DND-41 (cell line): Measurements from ENCODE around the gene ZMYND11.

ENCODE experiments used
- CTCF ChIP-seq: IDR thresholded peaks from 2 replicates; pipeline ENCODE4 v1.5.1; 2012; ENCODE audit warnings: borderline replicate concordance, low read length, moderate library complexity, mild to moderate bottlenecking; ENCODE audit not compliant: poor library complexity, severe bottlenecking; ENCODE audit errors: extremely low read depth
- EZH2 ChIP-seq: IDR thresholded peaks from 3 replicates; pipeline ENCODE4 v1.6.1; 2012; ENCODE audit warnings: borderline replicate concordance, low read depth, mild to moderate bottlenecking, moderate library complexity, low read length, inconsistent platforms; ENCODE audit not compliant: severe bottlenecking

DNA sequence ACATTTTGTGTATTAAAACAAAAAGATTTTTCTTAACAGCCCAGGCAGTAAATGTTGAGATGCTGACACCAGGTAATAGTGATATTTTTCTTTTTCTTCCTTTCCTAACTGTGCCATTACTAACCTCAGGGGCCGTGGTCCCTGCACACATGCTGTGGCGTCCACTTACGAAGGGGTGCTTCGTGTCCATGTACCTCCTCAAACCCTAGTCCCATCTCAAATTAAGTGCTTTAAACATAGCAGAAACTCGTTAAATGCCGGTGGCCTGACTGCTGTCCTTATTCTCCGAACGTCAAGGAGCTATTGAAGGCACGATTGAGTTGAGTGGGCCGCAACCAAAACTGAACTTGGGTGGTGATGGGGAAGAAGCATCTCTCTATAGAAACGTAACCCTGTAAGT lies 132.4 kb downstream of the ZMYND11 start:
- TF ChIP-seq CTCF: no peak
- no peak for TF ChIP-seq EZH2
